ENCODE data around the gene PTPRK. TPM values are rescaled to one million over a fixed set of nuclear protein-coding genes. Genes with fewer than 3 reads are reported as not detected.

PTPRK gene
- total and polyA plus RNA-seq, 2 experiments from 2014 or later, result 26.9 to 56.4 TPM

GRCh38 chr6:128395596-128395995 lies 124.8 kb downstream of the PTPRK start:
- no peak for TF ChIP-seq STAT1 (IDR thresholded peaks at IDR 0.05; ENCODE audit: unreplicated experiment)
- TF ChIP-seq ZNF462 (CRISPR knock-in tag; IDR thresholded peaks at IDR 0.05), result no peak
- TF ChIP-seq EZH2phosphoT487 (IDR thresholded peaks at IDR 0.05; ENCODE audit: unreplicated experiment), result no peak
- no peak for TF ChIP-seq POLR2AphosphoS5 (IDR thresholded peaks at IDR 0.05; ENCODE audit: low read depth)
- no peak for TF ChIP-seq EZH2 (IDR thresholded peaks at IDR 0.05; ENCODE audit: low read depth, unreplicated experiment)
- TF ChIP-seq REST (IDR thresholded peaks at IDR 0.05; ENCODE audit: unreplicated experiment), result no peak
- no peak for TF ChIP-seq ZNF331 (CRISPR knock-in tag; IDR thresholded peaks at IDR 0.05; ENCODE audit: low read depth)
- no peak for TF ChIP-seq CREB1 (CRISPR knock-in tag; IDR thresholded peaks at IDR 0.05; ENCODE audit: low read depth)
- no peak for TF ChIP-seq ETS1 (IDR thresholded peaks at IDR 0.05)
- TF ChIP-seq JUNB (IDR thresholded peaks at IDR 0.05; ENCODE audit: unreplicated experiment), result no peak
- no peak for TF ChIP-seq ZNF114 (CRISPR knock-in tag; IDR thresholded peaks at IDR 0.05)
- no peak for TF ChIP-seq NANOG (IDR thresholded peaks at IDR 0.05; ENCODE audit: borderline replicate concordance)
- no peak for TF ChIP-seq CTCF (conservative IDR thresholded peaks at IDR 0.05; ENCODE audit: low read depth in 2 of 2)
- H3K4me1 Mint-ChIP-seq, result peaks cover 13% of the 10 kb centered on the region
- ATAC-seq (no peak), DNase-seq (ENCODE audit: low spot score) (no peak)
- H2AFZ ChIP-seq, result no peak overlapping the region
- no peaks in the 10 kb centered on the region for H4K20me1 ChIP-seq (replicated peaks; ENCODE audit: insufficient read depth)
- H3K27ac ChIP-seq (ENCODE audit: low read depth), result no peak overlapping the region
- peaks cover 27% of the 10 kb centered on the region for H3K79me2 ChIP-seq (replicated peaks; ENCODE audit: insufficient read depth)
- no peaks in the 10 kb centered on the region for H3K27me3 ChIP-seq (ENCODE audit: insufficient read depth)
- H3K4me3 Mint-ChIP-seq, result no peak overlapping the region
- H3K27me3 Mint-ChIP-seq (ENCODE audit: insufficient read depth, low read depth, poor library complexity), result peaks cover 2% of the 10 kb centered on the region
- H3K27ac Mint-ChIP-seq, result no peak overlapping the region
- H3K36me3 Mint-ChIP-seq (ENCODE audit: low read depth), result peaks cover 6% of the 10 kb centered on the region
- H3K9me2 ChIP-seq (ENCODE audit: insufficient read depth), result no peaks in the 10 kb centered on the region
- no peaks in the 10 kb centered on the region for H3F3A ChIP-seq (replicated peaks; ENCODE audit: low read depth)
- H3K36me3 ChIP-seq (ENCODE audit: insufficient read depth), result no peaks in the 10 kb centered on the region
- no peaks in the 10 kb centered on the region for H3K9me3 Mint-ChIP-seq
- 0 out of 2 replicates have a peak, but pooled peaks cover 7% of the 10 kb centered on the region for H3K4me1 ChIP-seq (ENCODE audit: insufficient read depth)
- no peak overlapping the region for H3K4me3 ChIP-seq
- H3K4me2 ChIP-seq, result no peak overlapping the region
